Stomach (tissue), 9 donors: ENCODE results near the gene DCD. TPM values are rescaled to one million over a fixed set of nuclear protein-coding genes. Genes with fewer than 3 reads are reported as not detected.
A peak's percentile ranks its signal among the peaks of the same experiment; 100 is the strongest.

Experiments
- DNase-seq, 2 donors: peaks; one replicate each; pipeline versions ENCODE4 v3.0.0 to v3.0.0-alpha.2; 2013 to 2019
- H3K27ac ChIP-seq, 5 donors: fragments of 200-600 bp in 4 of 5; sonication (generic) in 4 of 5; one replicate each; pipeline ENCODE4 v1.5.1; 2013 to 2019; ENCODE audit warnings: mild to moderate bottlenecking in 1 of 5, moderate library complexity in 1 of 5
- H3K27me3 ChIP-seq, 3 donors: fragments of 200-600 bp; sonication (generic); one replicate each; pipeline ENCODE4 v1.5.1; 2017 to 2019; ENCODE audit warnings: mixed run types in 1 of 3
- H3K36me3 ChIP-seq, 4 donors: fragments of 200-600 bp; sonication (generic); 1 replicate in 3 of 4; 2 replicates in 1 of 4; pipeline ENCODE4 v1.5.1; 2016 to 2019
- H3K4me1 ChIP-seq, 4 donors: fragments of 200-600 bp; sonication (generic); one replicate each; pipeline ENCODE4 v1.5.1; 2016 to 2019
- H3K4me3 ChIP-seq, 4 donors: fragments of 200-600 bp; sonication (generic) in 3 of 4; one replicate each; pipeline ENCODE4 v1.5.1; 2016 to 2019; ENCODE audit warnings: mild to moderate bottlenecking in 1 of 4
- H3K9me3 ChIP-seq, 4 donors: fragments of 200-600 bp; sonication (generic); one replicate each; pipeline ENCODE4 v1.5.1; 2016 to 2019
- EP300 ChIP-seq: sonication (generic); formaldehyde crosslinking; IDR thresholded peaks from one replicate; pipeline ENCODE4 v1.6.1; 2017; ENCODE audit warnings: antibody characterized with exemption
- POLR2A ChIP-seq, 4 donors: fragments of 450-650 bp; IDR thresholded peaks; one replicate each; pipeline ENCODE4 v1.6.1; 2016; ENCODE audit warnings: antibody characterized with exemption in 4 of 4, control low read depth in 2 of 4, mild to moderate bottlenecking in 1 of 4, moderate library complexity in 1 of 4
- POLR2AphosphoS5 ChIP-seq, 3 donors: sonication (generic); formaldehyde crosslinking; IDR thresholded peaks; one replicate each; pipeline ENCODE4 v1.6.1; 2016; ENCODE audit warnings: antibody characterized with exemption in 3 of 3
- WGBS, 5 donors: extraction: QIAGEN DNeasy Blood & Tissue Kit in 3 of 5; methylation state at CpG; one replicate each; pipeline versions ENCODE4 v1.1.5 to v1.1.7; 2013 to 2018; 5-methylcytosine and 5-hydroxymethylcytosine counted together
- intact Hi-C: fragments of 100-400 bp; cut with DNase I; formaldehyde crosslinking; loops from one replicate; pipeline ENCODE4 v1.15.1; 2023; ENCODE audit warnings: low total_unique reads
- polyA plus RNA-seq, 3 donors: library from polyadenylated mRNA; stranded (reverse); fragments of 200-250 nt; gene quantifications; one replicate each; pipeline ENCODE4 v1.2.3, GENCODE V29; 2013
- total RNA-seq, 5 donors: library from RNA; depleted of rRNA; stranded (reverse); fragments of >200 nt; gene quantifications; one replicate each; pipeline versions ENCODE4 v1.1.0 to v1.2.3, GENCODE V29; 2014 to 2016
- TF ChIP-seq, protein P1 (sequence below), 7 experiments: fragments of 450-650 bp in 4 of 7; fragments of 200-600 bp in 3 of 7; sonication (generic) in 3 of 7; IDR thresholded peaks; one replicate each; pipeline ENCODE4 v1.5.1; 2016 to 2019; ENCODE audit warnings: antibody characterized with exemption in 7 of 7, control low read depth in 2 of 7, mild to moderate bottlenecking in 1 of 7
- donor health status: healthy with polysubstance abuse.
- donor health status: Bipolar disorder and iron deficiency.
- donor health status: healthy.

Gene DCD
- total and polyA plus RNA-seq, 8 donors, result not detected

DNA sequence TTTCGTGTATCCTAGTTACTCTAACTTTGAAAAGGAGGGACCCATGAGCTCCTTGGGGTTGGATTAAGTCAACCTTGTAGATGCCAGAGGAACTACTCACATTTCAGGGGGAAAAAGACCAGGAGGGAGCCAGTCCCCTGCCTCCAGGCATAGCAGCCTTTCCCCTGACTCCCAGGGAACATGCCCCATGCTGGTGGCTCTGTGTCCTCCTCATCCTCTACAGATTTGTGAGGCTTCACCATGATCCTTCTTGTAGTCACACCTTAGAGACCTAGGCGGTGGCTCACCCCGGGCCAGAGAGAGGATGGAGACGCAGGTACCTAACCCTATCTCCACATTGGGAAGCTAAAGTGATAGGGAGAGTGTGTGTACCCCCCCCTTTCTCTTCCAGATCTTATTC is 43.7 kb downstream of the DCD start:
- Histone ChIP-seq H3K36me3 (no peaks in the 10 kb centered on the region), H3K4me1 (no peaks in the 10 kb centered on the region), H3K4me3 (no peak overlapping the region), H3K9me3 (no peaks in the 10 kb centered on the region), H3K27ac (no peak overlapping the region), H3K27me3 (peaks cover 0 to 4% (median 0%) of the 10 kb centered on the region in 3 donors)
- no peak for DNase-seq
- TF ChIP-seq EP300 (no peak), POLR2A (IDR thresholded peaks at IDR 0.05) (no peak), POLR2AphosphoS5 (IDR thresholded peaks at IDR 0.05) (no peak)
- TF ChIP-seq, protein P1, sequence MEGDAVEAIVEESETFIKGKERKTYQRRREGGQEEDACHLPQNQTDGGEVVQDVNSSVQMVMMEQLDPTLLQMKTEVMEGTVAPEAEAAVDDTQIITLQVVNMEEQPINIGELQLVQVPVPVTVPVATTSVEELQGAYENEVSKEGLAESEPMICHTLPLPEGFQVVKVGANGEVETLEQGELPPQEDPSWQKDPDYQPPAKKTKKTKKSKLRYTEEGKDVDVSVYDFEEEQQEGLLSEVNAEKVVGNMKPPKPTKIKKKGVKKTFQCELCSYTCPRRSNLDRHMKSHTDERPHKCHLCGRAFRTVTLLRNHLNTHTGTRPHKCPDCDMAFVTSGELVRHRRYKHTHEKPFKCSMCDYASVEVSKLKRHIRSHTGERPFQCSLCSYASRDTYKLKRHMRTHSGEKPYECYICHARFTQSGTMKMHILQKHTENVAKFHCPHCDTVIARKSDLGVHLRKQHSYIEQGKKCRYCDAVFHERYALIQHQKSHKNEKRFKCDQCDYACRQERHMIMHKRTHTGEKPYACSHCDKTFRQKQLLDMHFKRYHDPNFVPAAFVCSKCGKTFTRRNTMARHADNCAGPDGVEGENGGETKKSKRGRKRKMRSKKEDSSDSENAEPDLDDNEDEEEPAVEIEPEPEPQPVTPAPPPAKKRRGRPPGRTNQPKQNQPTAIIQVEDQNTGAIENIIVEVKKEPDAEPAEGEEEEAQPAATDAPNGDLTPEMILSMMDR (IDR thresholded peaks at IDR 0.05), result no peak
- intact Hi-C loops, result no loop called here
- 85 to 94% (median 89%) methylated on average over 4 of the region's 4 CpGs for WGBS, 5 donors

DNA sequence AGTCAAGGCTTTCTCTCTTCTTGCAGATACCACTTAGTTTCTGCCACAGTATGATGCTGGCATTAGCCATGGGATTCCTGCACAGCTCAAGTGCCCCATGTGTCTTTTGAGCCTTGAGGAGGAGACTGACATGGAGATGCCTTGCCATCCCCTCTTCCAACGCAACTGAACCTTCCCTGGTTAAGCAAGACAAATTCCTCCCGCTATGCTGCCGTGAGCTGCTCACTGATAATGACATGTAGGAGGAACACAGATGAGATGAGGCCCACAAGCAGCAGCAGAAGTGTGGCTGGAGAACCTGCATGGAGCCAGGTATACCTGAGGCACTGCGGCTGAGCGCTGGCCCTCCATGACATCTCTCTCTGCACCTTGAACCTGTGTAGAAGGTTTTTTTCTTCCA is 44.3 kb downstream of the DCD start:
- WGBS, 5 donors, result 83 to 92% (median 87%) methylated on average over 5 of the region's 5 CpGs
- Histone ChIP-seq H3K27ac (no peak overlapping the region), H3K9me3 (no peaks in the 10 kb centered on the region), H3K36me3 (no peaks in the 10 kb centered on the region), H3K4me1 (no peaks in the 10 kb centered on the region), H3K4me3 (no peak overlapping the region), H3K27me3 (peaks cover 0 to 4% (median 0%) of the 10 kb centered on the region in 3 donors)
- intact Hi-C loops, result no loop called here
- TF ChIP-seq POLR2AphosphoS5 (IDR thresholded peaks at IDR 0.05) (no peak), EP300 (no peak), POLR2A (IDR thresholded peaks at IDR 0.05) (no peak)
- TF ChIP-seq, protein P1 (IDR thresholded peaks at IDR 0.05), result no peak
- DNase-seq, result no peak

DNA sequence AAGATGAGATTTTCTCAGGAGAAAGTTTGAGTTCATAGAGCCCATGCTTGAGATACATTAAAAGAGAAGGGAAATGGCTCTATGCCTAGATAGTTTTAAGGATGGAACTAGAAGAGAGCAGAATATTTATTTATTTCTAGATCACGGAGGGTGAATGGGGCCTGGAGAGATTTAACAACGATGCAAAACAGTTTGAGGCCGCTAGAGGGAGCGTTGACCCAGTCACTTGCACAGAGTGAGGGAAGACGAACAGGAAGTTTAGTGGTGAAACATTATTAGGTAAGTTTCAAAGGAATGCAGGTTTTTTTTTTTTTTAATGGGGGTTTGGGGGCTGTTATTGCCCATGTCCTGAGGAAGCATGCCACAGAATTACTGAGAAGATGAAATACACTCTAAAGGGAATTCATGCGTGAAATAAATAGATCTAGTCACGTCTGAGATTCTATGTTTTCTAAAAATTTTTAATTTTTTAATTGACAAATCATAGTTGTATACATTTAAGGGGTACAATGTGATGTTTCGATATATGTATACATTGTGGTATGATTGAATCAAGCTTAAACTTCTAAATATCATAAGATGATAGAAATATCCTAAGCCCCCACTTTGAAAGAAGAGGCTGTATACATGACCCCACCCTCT is 44.9 kb downstream of the DCD start:
- Histone ChIP-seq H3K4me1 (no peaks in the 10 kb centered on the region), H3K9me3 (no peaks in the 10 kb centered on the region), H3K36me3 (no peaks in the 10 kb centered on the region), H3K27me3 (peaks cover 0 to 2% (median 0%) of the 10 kb centered on the region in 3 donors), H3K27ac (no peak overlapping the region), H3K4me3 (no peak overlapping the region)
- 16 to 27% (median 24%) methylated on average over 8 of the region's 8 CpGs for WGBS, 5 donors
- TF ChIP-seq, protein P1 (IDR thresholded peaks at IDR 0.05), result peak in 5 of 7 experiments; percentile 41 to 75 (median 69)
- TF ChIP-seq EP300, result no peak
- TF ChIP-seq POLR2AphosphoS5 (IDR thresholded peaks at IDR 0.05), result peak in 1 of 3 donors; percentile 25
- TF ChIP-seq POLR2A (IDR thresholded peaks at IDR 0.05), result no peak
- peak; percentile 71 to 87 for DNase-seq
- intact Hi-C loops, result no loop called here

DNA sequence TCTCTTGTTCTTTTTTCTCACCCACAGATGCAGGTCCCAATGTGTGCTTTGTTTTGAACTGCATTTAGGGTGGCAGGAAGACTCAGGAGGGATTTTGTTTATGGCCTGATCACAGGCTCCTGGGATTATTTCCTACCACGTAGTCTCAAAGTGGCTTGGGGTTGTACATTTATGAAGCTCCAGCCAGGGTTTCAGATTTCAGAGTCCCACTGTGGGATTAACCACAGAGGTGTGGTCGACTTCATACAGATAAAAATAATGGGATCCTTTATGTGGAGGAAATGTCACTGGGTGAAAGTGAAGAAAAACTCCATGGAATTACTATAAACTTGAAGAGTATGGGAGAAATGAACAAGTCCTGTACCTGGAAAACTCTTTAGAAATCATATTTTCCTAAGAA is 45.5 kb downstream of the DCD start:
- no peak for TF ChIP-seq POLR2AphosphoS5 (IDR thresholded peaks at IDR 0.05)
- TF ChIP-seq, protein P1 (IDR thresholded peaks at IDR 0.05), result no peak
- no peak for TF ChIP-seq POLR2A (IDR thresholded peaks at IDR 0.05)
- no peak for TF ChIP-seq EP300
- Histone ChIP-seq H3K9me3 (no peaks in the 10 kb centered on the region), H3K4me1 (no peaks in the 10 kb centered on the region), H3K36me3 (no peaks in the 10 kb centered on the region), H3K27me3 (no peaks in the 10 kb centered on the region), H3K27ac (no peak overlapping the region), H3K4me3 (no peak overlapping the region)
- intact Hi-C loops, result no loop called here
- 36 to 53% (median 45%) methylated on average over 2 of the region's 2 CpGs for WGBS, 5 donors
- no peak for DNase-seq
